GM12878 (cell line): ENCODE measurements around the gene IGFBP3. TPM values are rescaled to one million over a fixed set of nuclear protein-coding genes. Genes with fewer than 3 reads are reported as not detected.

Source experiments
- ATAC-seq: fragments of 200-7000 bp; cut with Tn5 transposase; 3 replicates; pipeline ENCODE4 v1.9.1; 2020; ENCODE audit warnings: mild to moderate bottlenecking, moderate library complexity
- BruUV-seq: library from RNA; stranded (reverse); fragments of 400-500 nt; replicated peaks from 2 replicates; lab custom pipeline; 2021; lab: Mats Ljungman, UMichigan
- CTCF ChIA-PET: fragments of 300-600 bp; sonication (Branson Sonifier 250); formaldehyde crosslinking; extraction: SDS; loops from one replicate; lab custom pipeline; 2021; ENCODE audit warnings: inconsistent platforms; lab: Yijun Ruan, JAX
- POLR2A ChIA-PET: fragments of 350-600 bp; formaldehyde crosslinking; extraction: SDS; loops from one replicate; lab custom pipeline; 2021; ENCODE audit warnings: inconsistent platforms; lab: Charles Lee
- RAD21 ChIA-PET: fragments of 300-600 bp; sonication (Branson Sonifier 250); formaldehyde crosslinking; loops from one replicate; lab custom pipeline; 2023; ENCODE audit warnings: antibody characterized with exemption; ENCODE audit not compliant: unreplicated experiment; lab: Charles Lee
- SMC1A ChIA-PET: fragments of 300-600 bp; sonication (Branson Sonifier 250); formaldehyde crosslinking; loops from one replicate; lab custom pipeline; 2023; ENCODE audit not compliant: unreplicated experiment, uncharacterized antibody; lab: Charles Lee
- DNase-seq: peaks from one replicate; pipeline ENCODE4 v3.0.0-alpha.2; 2011; ENCODE audit warnings: low read depth, low spot score
- FAIRE-seq: peaks from 3 replicates; lab custom pipeline; 2011; peaks lifted over from hg19 to GRCh38; lab: Jason Lieb, UNC
- H2AFZ ChIP-seq: 2 replicates; pipeline ENCODE4 v1.6.0; 2011; ENCODE audit warnings: low read depth, low read length, control low read depth; ENCODE audit not compliant: control insufficient read depth
- H3K27ac ChIP-seq: 2 replicates; pipeline ENCODE4 v1.5.1; 2011; ENCODE audit warnings: control low read depth; ENCODE audit not compliant: control insufficient read depth, insufficient read depth
- H3K27me3 ChIP-seq, 2 experiments: replicated peaks in 1 of 2; 2 replicates each; pipeline versions ENCODE4 v1.6.0 to v1.6.1; 2011; ENCODE audit warnings: low read length in 1 of 2; ENCODE audit not compliant: control insufficient read depth in 2 of 2, insufficient read depth in 2 of 2
- H3K36me3 ChIP-seq, 2 experiments: 2 replicates each; pipeline ENCODE4 v1.5.1; 2011; ENCODE audit warnings: low read length in 1 of 2; ENCODE audit not compliant: control insufficient read depth in 2 of 2, insufficient read depth in 2 of 2
- H3K4me1 ChIP-seq: 2 replicates; pipeline ENCODE4 v1.6.1; 2011; ENCODE audit warnings: mild to moderate bottlenecking, low read length, moderate library complexity, mixed read lengths; ENCODE audit not compliant: control insufficient read depth, insufficient read depth
- H3K4me2 ChIP-seq: 2 replicates; pipeline ENCODE4 v1.6.0; 2011; ENCODE audit warnings: control low read depth; ENCODE audit not compliant: control insufficient read depth, insufficient read depth
- H3K4me3 ChIP-seq: fragments of 200-600 bp; sonication (generic); 2 replicates; pipeline ENCODE4 v1.5.1; 2016
- H3K79me2 ChIP-seq: 2 replicates; pipeline ENCODE4 v1.6.0; 2011; ENCODE audit warnings: low read length; ENCODE audit not compliant: control insufficient read depth, insufficient read depth
- H3K9ac ChIP-seq: 2 replicates; pipeline ENCODE4 v1.8.0; 2011; ENCODE audit warnings: low read length, control low read depth, mixed read lengths; ENCODE audit not compliant: control insufficient read depth, insufficient read depth
- H3K9me3 ChIP-seq: replicated peaks from 3 replicates; pipeline ENCODE4 v1.5.1; 2011; ENCODE audit warnings: mild to moderate bottlenecking, low read length; ENCODE audit not compliant: control insufficient read depth, insufficient read depth
- H4K20me1 ChIP-seq: 2 replicates; pipeline ENCODE4 v1.6.0; 2011; ENCODE audit not compliant: control insufficient read depth, insufficient read depth
- E2F8 ChIP-seq: fragments of 450-650 bp; IDR thresholded peaks from 2 replicates; pipeline ENCODE4 v1.6.1; 2018; ENCODE audit warnings: mild to moderate bottlenecking, low read depth, moderate library complexity; ENCODE audit not compliant: partially characterized antibody
- ETV6 ChIP-seq, 2 experiments: fragments of 450-650 bp in 1 of 2; IDR thresholded peaks in 1 of 2; conservative IDR thresholded peaks in 1 of 2; 2 replicates each; pipeline ENCODE4 v1.6.1; 2014; ENCODE audit warnings: antibody characterized with exemption in 1 of 2, borderline replicate concordance in 1 of 2, low read depth in 1 of 2, mild to moderate bottlenecking in 1 of 2, moderate library complexity in 1 of 2
- KAT2A ChIP-seq: conservative IDR thresholded peaks from 2 replicates; pipeline ENCODE4 v1.6.1; 2011; ENCODE audit warnings: low read depth, low read length; ENCODE audit not compliant: control insufficient read depth
- MAX ChIP-seq: IDR thresholded peaks from 2 replicates; pipeline ENCODE4 v1.6.1; 2012; ENCODE audit warnings: low read depth, low read length, improper control_type of control experiment
- NKRF ChIP-seq: fragments of 450-650 bp; conservative IDR thresholded peaks from 2 replicates; pipeline ENCODE4 v1.6.1; 2017; ENCODE audit warnings: mild to moderate bottlenecking, moderate library complexity
- POLR2AphosphoS5 ChIP-seq: IDR thresholded peaks from 2 replicates; pipeline ENCODE4 v1.6.1; 2011; ENCODE audit warnings: mild to moderate bottlenecking, low read length, inconsistent platforms
- REST ChIP-seq: IDR thresholded peaks from 2 replicates; pipeline ENCODE4 v1.6.1; 2012; ENCODE audit warnings: mild to moderate bottlenecking, low read depth, low read length
- SPI1 ChIP-seq: IDR thresholded peaks from 2 replicates; pipeline ENCODE4 v1.6.1; 2011; ENCODE audit warnings: low read depth, mild to moderate bottlenecking, low read length, moderate library complexity, borderline replicate concordance; ENCODE audit not compliant: insufficient read depth
- TARDBP ChIP-seq: IDR thresholded peaks from 2 replicates; pipeline ENCODE4 v1.6.1; 2016; ENCODE audit warnings: borderline replicate concordance
- USF1 ChIP-seq: IDR thresholded peaks from 2 replicates; pipeline ENCODE4 v1.6.1; 2011; ENCODE audit warnings: borderline replicate concordance, low read depth, mild to moderate bottlenecking, moderate library complexity, mixed read lengths, low read length; ENCODE audit not compliant: insufficient read depth; ENCODE audit errors: extremely low read length
- ZNF217 ChIP-seq: fragments of 450-650 bp; IDR thresholded peaks from 2 replicates; pipeline ENCODE4 v1.6.1; 2017; ENCODE audit warnings: antibody characterized with exemption, mild to moderate bottlenecking
- ZNF24 ChIP-seq: fragments of 450-650 bp; IDR thresholded peaks from 2 replicates; pipeline ENCODE4 v1.6.1; 2017; ENCODE audit warnings: antibody characterized with exemption, mild to moderate bottlenecking
- ZNF274 ChIP-seq: IDR thresholded peaks from one replicate; pipeline ENCODE4 v1.8.0; 2011; ENCODE audit not compliant: insufficient read length, insufficient read depth
- WGBS: methylation state at CpG from one replicate; pipeline ENCODE4 v1.1.6; 2016; ENCODE audit warnings: low lambda C conversion rate; ENCODE audit not compliant: insufficient replicate concordance, insufficient coverage; ENCODE audit errors: missing lambda C conversion rate; 5-methylcytosine and 5-hydroxymethylcytosine counted together
- in situ Hi-C: fragments of 300-500 bp; cut with MboI; formaldehyde crosslinking; loops from 9 replicates; pipeline ENCODE4 v1.14.3; 2018; ENCODE audit warnings: mixed read lengths
- intact Hi-C: fragments of 100-400 bp; cut with micrococcal nuclease; formaldehyde crosslinking; loops from one replicate; pipeline ENCODE4 v1.14.2; 2022; ENCODE audit not compliant: unreplicated experiment
- polyA plus RNA-seq, 11 experiments: library from polyadenylated mRNA; depleted of rRNA in 4 of 11; unstranded in 6 of 11; stranded (reverse) in 5 of 11; fragments of >200 nt; fragmentation: Nextera tagmentation in 4 of 11; fragmentation: Illumina TruSeq in 1 of 11; extraction: Ambion mirVana in 4 of 11; extraction: Trizol in 1 of 11; gene quantifications; 1 replicate in 1 of 11; 2 replicates in 10 of 11; pipeline versions ENCODE4 v1.2.1 to v1.2.3, GENCODE V29; 2011 to 2016; ENCODE audit warnings: inconsistent platforms in 2 of 11, missing spikeins in 2 of 11, low read depth in 1 of 11
- total RNA-seq, 4 experiments: library from RNA; depleted of rRNA in 3 of 4; stranded (reverse); fragments of >200 nt in 3 of 4; fragmentation: Illumina TruSeq in 1 of 4; extraction: Trizol in 1 of 4; gene quantifications; 2 replicates each; pipeline versions ENCODE4 v1.2.1 to v1.2.3, GENCODE V29; 2013 to 2021

IGFBP3 gene
- total and polyA plus RNA-seq, 10 of the 15 experiments (the other 5 are each of a cell fraction or from before 2014, with no cell fraction given), result 6.0 to 28.0 (median 15.6) TPM

GRCh38 chr7:45915606-45916005, 5.5 kb downstream of the IGFBP3 start:
- H3K27me3 ChIP-seq, result peaks cover 2 to 3% of the 10 kb centered on the region in 2 experiments
- H3K4me1 ChIP-seq, result no peaks in the 10 kb centered on the region
- ChIA-PET RAD21 (interaction anchor here (1.5 kb wide), 1 partner anchor 1264 kb away, joined by 3 read pairs; no protein-coding TSS in a partner anchor), CTCF (interaction anchor here (0.6 to 9.6 kb wide), 9 partner anchors 13 to 1172 kb away, joined by 3 to 91 read pairs (median 3); partner anchors contain the start of gene CCDC201), SMC1A (interaction anchor here (0.5 to 4.9 kb wide), 3 partner anchors 42 to 1177 kb away, joined by 3 to 48 read pairs (median 3); no protein-coding TSS in a partner anchor), POLR2A (no interaction called here)
- in situ Hi-C loops (loop anchor here (5.0 kb wide), 3 partner anchors 437 to 1267 kb away; no protein-coding TSS in a partner anchor), intact Hi-C loops (loop anchor here (2.0 to 10.0 kb wide), 2 partner anchors 1265 to 1339 kb away; no protein-coding TSS in a partner anchor)
- no peak overlapping the region for H3K4me3 ChIP-seq
- H3K27ac ChIP-seq, result no peak overlapping the region
- WGBS, result 14% methylated on average over 3 of the region's 3 CpGs
- no peak overlapping the region for H2AFZ ChIP-seq
- ATAC-seq (no peak), FAIRE-seq (no peak), DNase-seq (no peak)
- TF ChIP-seq E2F8 (no peak), MAX (no peak), USF1 (no peak), KAT2A (no peak), SPI1 (no peak), ZNF217 (no peak), REST (no peak), ZNF24 (no peak), NKRF (no peak), POLR2AphosphoS5 (no peak), TARDBP (no peak), ETV6 (conservative IDR thresholded peaks at IDR 0.05 in 1 of 2, IDR thresholded peaks at IDR 0.05 in 1 of 2; ENCODE audit: borderline replicate concordance in 1 of 2, low read depth in 1 of 2) (no peak), ZNF274 (no peak)
- no peaks in the 10 kb centered on the region for H3K36me3 ChIP-seq
- no peak overlapping the region for H3K9ac ChIP-seq
- H3K4me2 ChIP-seq, result no peak overlapping the region
- H4K20me1 ChIP-seq, result no peaks in the 10 kb centered on the region
- BruUV-seq, result no TSS peak
- no peaks in the 10 kb centered on the region for H3K79me2 ChIP-seq
- no peaks in the 10 kb centered on the region for H3K9me3 ChIP-seq
